HTR-8/SVneo (cell line): Measurements from ENCODE around the gene UBR4.
A peak's percentile ranks its signal among the peaks of the same experiment; 100 is the strongest.

ENCODE experiments used
- DNase-seq: peaks from one replicate; pipeline ENCODE4 v3.0.0; 2011; ENCODE audit warnings: low spot score, mixed read lengths; ENCODE audit not compliant: insufficient read length
- FAIRE-seq: peaks from 2 replicates; lab custom pipeline; 2011; peaks lifted over from hg19 to GRCh38; lab: Jason Lieb, UNC

UBR4 gene

DNA sequence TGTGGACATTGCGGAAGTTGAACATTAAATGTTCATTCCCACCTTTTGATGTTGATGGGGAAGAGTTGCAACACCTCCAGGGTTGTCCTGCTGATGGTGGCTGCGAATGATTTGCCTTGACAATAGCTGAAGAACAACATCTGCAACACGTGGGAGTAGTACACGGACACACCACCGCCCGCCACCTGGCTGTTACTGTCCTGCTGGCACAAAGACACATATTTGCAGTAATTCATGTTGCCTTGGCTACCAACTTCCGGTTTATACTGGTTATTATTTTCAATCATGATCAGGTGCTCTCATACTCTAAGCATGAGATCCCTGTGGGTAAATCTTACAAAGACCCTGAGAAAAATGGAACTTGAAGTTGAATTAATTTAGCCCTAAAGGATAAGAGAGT, 55.2 kb downstream of the UBR4 start:
- FAIRE-seq = no peak
- no peak for DNase-seq

DNA sequence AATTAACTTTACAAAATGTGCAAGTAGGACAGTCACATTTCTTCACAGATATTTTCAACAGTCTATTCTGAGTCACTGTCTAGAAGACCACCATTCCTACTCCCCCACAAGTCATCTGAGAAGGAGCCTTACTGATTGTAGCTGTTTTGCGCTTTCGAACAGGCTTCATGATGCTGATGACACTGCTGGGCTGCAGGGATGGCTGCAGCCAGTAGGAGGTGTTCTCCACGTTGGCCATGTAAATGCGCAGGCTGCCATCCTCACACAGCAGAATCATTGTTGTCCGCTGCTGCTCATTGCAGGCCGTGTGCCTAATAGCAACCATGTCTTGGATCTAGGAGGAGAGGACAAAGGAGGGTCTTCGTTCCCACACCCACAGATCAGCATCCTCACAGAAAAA, 56.9 kb downstream of the UBR4 start:
- peak; percentile 51 for FAIRE-seq
- no peak for DNase-seq

DNA sequence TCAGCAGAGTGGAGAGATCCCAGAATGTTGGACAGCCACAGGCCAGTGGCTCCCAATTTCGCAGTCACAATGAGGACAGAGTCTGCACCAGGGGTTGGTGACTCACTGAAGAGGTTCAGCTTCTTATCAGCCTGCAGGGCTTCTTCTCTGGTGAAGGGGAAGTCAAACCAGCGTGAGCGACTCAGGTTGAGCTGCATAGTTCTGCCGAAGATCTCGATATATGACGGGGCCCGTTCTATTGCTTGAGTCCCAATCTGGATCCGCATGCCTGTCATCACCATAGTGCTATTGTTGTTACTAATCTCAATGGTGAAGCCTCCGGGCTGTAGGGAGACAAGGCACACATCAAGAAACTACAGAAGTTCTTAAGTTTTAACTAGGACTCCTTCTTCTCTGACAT, 58.5 kb downstream of the UBR4 start:
- FAIRE-seq (no peak), DNase-seq (no peak)

DNA sequence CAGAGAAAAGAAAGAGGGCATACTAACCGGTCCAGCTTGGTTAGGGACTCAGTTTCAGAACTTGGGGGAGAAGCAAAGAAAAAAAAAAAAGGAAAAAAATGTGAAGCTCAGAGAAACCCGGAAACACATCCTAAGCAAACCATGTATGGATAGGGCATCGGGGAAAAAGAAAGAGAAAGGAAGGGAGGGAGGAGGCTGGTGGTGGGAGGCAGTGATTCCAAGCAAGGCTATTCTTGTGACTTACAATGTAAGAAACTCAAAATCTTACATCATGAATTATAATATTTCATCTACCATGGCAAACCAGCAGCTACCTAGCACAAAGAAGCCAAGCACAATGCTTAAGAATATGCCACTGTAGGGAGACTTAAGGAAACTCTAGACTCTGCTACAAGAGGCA, 60.3 kb downstream of the UBR4 start:
- no peak for FAIRE-seq
- DNase-seq = no peak

DNA sequence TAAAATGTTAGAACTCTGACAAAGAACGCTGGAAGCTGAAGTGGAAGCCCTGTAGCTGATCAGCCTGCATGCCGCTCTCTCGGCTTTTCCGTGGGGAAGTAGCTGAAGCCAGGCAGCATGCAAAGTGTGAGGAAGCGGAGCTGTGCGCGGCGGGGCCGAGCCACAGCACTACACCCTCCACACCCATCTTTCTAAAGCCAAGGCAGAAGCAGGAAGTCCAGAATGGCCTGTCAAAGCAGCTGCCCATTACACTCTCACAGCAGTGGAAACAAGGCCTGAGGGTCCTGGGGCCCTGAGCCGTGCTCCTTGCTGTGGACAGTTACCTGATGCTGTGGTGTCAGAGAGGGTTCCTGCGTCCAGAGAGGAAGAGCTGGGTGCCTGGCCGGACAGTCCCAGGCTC, 69.6 kb downstream of the UBR4 start:
- FAIRE-seq (no peak), DNase-seq (no peak)

DNA sequence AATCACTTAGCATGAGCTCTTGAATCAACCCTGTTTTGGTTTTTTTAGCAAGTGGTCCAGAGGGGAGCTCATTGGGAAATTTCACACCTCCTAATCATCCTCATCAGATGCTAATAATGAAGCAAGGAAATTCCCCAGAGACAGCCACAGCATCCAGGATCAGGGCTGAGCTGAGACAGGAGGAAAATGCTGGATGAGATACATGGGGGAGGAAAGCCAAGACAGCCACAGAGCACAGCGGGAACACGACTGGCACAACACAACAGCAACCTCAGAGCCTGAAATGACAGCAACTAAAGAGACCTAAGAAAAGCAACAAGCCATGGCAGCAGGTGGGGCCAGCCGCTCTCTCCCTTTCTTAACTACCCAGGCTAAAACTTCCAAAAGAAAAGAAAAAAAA, 70.4 kb downstream of the UBR4 start:
- no peak for DNase-seq
- FAIRE-seq = no peak

DNA sequence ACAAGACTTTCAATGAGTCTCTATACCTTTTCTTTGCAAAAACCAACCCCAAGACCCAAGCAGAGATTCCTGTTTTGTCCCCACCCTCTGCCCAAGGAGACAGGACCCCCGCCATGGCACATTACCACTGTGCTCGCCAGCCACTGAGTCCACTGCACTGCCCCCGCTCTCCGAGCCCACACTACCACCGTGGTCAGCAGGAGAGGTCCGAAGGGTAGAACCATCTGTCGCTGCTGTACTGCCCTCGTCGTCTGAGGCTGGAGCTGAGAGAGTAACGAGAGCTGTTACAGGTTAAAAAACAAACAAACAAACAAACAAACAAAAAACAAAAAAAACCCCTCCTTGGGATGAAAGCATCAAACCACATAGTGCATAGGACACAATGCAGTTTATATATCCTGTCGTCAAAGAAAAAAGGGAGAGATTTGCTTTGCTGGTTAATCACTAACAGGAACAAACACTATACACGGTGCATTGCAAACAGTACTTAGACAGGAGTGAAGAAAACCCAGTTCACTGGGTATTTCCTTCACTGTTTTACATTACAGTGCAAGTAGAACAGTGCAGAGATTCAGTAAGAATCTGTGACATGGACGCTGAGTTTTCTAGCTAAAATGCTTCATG, 71.0 kb downstream of the UBR4 start:
- DNase-seq = no peak
- no peak for FAIRE-seq

DNA sequence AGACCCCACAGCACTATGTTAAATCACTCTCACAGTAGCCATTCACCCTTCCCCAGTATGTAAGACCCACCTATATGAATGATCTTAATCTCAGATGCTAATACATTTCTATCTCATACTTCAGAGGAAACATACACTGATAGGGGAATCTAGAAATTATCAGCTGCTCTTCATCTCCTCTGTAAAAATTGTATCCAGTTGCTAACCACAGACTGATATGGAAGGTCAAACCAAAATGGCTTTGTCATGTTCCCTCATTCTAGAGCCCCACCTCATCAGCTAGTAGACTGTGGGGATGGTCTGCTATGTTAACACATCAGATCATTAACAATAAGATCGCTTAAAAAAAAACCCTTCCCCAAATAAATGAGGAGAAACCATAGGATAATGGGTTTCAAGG, 71.7 kb downstream of the UBR4 start:
- FAIRE-seq = no peak
- DNase-seq = no peak

DNA sequence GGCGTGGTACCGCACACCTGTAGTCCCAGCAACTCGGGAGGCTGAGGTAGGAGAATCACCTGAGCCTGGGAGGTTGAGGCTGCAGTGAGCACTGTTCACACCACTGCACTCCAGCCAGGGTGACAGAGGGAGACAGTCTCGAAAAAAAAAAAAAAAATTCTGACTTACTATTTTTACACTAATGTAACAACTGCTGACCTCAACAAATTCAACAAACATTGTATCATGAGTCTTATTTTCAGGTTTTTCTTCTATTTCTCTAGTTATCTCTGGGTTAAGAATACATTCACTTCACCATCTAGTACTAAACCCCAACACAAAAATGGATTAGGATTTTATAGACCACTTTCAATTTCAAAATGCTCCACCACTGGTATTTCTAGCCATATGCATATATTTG, 72.9 kb downstream of the UBR4 start:
- FAIRE-seq (no peak), DNase-seq (no peak)

DNA sequence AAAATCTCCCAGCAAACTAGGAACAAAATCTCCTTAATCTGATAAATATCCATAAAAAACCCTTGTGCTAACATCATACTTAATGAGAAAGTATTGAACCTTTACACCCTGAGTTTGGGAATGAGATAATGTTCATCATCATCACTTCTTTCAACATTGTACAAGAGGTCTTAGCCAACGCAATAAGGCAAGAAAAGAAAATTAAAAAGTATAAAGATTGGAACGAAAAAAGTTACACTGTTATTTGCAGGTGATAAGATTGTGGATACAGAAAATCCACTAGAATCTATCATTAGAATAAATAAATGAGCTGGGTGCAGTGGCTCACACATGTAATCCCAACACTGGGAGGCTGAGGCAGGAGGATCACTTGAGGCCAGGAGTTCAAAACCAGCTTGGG, 76.7 kb downstream of the UBR4 start:
- FAIRE-seq (no peak), DNase-seq (no peak)

DNA sequence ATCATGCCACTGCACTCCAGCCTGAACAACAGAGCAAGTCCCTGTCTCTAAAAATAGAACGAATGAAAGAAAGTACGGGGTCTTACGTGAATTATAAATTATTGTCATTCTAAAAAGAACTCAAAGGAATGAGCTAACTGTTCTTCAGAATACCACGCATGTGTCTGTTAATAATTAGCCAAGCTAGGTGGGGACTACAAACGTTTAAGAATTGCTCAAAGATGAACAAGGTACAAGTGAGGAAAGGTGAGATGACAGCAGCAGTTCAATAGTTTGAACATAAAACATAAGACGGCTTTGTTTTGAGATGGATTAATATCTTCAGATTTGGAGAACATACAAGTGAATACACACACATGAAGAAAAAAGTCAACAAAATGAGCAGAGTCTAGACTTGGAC, 79.6 kb downstream of the UBR4 start:
- no peak for FAIRE-seq
- no peak for DNase-seq

DNA sequence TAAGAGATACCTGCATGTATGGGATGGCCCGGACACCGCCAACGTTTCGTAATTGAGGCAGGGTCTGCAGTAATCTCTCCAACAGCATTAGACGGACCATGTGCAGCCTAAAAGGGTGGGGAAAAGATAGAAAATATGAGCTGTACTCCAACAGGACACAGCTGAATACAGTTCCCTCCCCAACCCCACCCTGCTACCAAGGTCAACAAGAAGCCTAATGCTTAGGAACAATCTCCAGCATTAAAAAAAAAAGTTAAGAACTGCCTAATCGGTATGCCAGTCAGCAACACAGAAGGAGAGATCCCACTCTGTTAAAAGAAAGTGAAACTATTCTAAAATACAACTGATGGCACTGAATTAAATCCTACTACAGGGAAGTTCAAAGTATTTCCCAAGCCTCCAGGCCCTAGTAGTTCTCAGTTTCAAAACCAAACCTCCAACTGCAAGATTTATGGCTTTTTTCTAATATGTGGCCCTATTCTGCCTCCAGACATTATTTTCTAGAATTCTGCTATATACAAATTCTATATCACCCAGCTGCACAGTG, 81.0 kb downstream of the UBR4 start:
- DNase-seq (no peak), FAIRE-seq (no peak)

DNA sequence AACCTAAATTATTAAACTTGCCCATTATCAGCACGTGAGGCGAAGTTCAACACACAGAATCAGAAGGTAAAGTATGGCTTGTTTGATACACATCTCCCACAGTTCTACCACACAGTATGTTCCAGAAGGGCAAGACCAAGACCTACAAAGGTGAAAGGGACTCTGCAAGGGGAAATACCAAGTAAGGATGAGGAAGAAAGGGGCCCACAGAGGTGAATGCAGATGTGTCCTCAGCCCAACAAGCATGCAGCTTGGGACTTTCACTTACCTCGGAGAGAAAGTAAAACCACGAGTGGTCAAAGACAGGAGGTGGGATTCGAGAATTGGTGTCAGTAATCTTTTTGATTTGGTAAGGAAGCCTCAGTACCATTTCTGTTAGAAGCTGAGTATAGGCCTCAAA, 85.8 kb downstream of the UBR4 start:
- FAIRE-seq = no peak
- no peak for DNase-seq

DNA sequence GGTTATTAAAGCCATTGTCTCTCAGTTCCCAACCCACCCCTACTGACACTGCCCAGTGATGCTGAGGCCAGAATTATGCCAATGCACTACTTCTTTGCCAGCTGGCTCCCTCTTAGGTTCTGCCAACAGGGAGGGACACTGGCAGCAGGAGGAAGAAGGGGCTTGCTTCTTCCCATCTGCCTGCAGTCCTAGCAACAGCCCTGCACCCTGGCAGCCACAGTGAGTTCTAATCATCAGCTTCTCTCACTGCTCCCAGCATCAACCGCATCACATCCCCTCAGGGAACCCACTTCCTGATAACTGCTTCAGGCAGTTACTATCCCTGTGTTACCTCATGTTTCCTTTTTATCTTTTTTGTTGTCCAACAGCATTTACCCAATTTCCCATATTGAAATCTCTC, 86.2 kb downstream of the UBR4 start:
- DNase-seq (no peak), FAIRE-seq (no peak)

DNA sequence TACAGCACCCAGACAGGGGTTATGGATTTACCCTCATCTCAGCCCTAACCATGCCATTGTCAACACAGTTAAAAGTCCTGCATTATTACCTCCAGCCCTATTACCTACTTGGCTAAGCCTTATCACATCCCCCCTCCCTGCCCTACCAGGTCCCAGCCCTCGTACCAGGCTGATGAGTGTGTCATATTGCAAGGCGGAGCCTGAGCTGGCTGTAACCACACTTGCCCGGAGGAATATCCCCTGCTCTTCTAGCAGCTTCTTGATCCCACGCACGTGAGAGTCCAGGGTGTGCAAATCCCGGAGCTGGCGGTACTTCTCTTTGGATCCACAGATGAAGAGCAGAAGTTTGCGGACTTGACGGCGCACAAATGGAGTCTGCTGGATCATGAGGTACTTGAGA, 87.4 kb downstream of the UBR4 start:
- FAIRE-seq (no peak), DNase-seq (no peak)

DNA sequence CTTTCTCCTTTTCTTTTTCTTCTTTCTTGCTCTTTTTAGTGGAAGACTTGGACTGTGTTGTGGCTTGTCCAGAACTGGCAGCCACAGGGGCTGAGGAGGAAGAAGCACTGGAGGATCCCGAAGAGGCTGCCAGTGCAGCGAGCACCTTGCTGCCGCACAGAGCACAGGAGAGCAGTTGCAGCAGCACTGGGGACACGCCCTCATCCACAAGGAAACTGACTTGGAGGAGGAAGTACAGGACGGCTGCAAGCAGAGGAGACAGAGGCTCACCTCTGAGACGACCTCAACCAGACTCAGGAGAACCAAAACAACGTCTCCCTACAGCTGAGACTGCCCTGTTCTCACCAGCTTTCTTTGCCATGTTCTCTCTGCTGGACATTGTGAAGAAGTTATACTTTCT, 88.9 kb downstream of the UBR4 start:
- FAIRE-seq = no peak
- DNase-seq = no peak

DNA sequence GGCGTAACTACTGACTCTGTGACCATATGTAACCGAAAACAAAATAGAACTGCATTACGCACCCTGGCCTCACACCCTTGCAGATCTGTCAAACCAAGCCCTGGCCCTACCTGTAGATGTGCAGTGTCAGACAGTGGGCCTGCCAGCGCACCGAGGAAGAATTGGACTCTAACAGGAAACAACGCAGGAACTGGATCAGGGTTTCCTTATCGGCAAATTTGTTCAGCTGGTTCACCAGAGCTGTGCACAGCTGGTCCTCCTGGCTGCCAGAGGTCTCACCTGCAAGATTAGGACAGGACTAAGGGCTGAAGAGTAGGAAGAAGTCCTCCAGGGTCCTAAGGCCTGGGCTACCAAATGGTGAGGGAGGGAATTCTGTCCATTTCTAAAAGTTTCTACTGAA, 90.0 kb downstream of the UBR4 start:
- no peak for FAIRE-seq
- DNase-seq = no peak

DNA sequence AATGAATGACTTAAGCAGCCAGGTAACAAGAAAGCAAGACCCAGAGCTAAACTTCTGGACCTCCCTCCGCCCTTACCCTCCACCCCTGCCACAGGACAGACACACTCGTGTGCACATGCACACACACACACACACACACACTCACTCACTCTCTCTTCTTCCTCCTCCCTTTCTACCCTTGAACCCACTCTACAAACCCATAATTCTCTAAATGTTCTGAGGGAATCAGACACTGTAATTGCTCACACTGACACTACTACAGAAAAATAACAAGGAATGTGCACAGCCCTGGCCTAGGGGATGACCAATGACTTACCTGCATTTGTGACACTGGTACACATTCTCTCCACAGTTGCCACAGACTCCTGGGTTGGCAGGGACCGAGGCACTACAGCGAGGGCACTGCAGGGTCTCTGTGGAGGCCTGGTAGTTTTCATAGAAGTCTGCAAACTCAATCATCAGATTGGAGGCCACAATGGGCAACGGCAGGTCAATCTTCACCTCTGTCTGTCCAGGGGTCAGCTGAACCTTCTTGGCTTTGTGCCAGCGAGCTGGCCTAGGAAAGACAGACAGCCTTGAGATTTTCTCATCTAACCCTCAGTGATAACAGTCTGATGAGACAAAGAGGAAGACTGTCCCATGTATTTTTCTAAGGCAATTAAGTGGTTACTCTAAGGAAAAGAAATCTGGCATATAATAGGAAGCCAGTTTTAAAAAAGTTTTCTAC, 94.8 kb downstream of the UBR4 start:
- FAIRE-seq = no peak

DNA sequence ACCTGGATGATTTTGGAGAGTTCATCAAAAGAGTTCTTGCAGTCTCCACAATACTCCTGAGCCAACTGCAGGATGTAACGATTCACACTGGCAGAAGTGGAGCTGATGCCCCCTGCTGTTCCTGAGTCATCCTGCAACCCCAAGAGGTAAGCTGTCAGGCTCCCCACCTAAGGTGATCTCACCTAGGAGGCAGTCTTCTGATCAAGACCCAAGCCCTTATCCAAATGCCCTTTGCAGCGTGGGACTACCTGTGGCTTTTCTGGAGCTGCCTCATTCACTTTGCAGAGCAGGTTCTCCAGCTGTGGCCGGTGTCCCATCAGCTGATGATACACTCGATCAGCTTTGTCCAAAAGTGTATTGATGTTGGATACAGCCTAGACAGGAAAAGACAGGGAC, 96.4 kb downstream of the UBR4 start:
- FAIRE-seq (no peak), DNase-seq (peak; percentile 41)

More for the DNA sequence above, 94.8 kb downstream of the UBR4 start:
- no peak for DNase-seq

DNA sequence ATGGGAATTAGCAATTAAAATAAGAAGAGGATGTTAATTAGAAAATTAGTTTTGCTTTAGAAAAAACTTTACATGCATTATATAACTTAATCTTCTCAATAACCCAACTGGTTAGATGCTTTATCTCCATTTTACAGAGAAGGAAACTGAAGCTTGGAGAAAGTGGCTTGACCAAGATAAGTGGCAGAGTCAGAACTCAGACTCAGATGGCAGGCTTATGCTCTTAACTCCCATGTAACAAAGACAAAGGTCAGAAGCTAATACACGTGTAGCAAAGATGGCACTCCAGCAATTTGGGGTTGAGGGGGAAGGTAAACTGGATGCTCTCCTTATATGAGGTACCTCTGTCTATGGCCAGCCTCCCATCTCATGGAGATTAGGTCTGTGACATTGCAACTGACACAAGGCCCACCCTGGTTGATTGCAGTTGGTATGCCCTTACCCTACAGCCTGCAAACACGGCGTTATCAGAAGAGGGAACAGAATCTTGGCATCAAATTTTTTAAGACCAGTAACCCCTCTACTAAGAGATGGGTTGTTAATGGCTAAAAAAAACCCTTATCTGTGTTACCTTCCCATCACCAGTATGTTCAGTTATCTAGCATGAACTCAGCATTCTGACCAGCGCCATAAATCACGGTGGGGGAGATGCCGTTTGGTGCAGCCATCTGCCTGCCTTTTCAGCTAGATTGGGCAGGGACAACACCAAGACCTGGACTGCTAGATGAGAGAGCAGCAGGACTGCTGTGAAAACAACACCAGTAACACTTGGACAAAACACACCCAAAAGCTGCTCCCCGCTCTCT, 97.0 kb downstream of the UBR4 start:
- no peak for FAIRE-seq
- DNase-seq = no peak

DNA sequence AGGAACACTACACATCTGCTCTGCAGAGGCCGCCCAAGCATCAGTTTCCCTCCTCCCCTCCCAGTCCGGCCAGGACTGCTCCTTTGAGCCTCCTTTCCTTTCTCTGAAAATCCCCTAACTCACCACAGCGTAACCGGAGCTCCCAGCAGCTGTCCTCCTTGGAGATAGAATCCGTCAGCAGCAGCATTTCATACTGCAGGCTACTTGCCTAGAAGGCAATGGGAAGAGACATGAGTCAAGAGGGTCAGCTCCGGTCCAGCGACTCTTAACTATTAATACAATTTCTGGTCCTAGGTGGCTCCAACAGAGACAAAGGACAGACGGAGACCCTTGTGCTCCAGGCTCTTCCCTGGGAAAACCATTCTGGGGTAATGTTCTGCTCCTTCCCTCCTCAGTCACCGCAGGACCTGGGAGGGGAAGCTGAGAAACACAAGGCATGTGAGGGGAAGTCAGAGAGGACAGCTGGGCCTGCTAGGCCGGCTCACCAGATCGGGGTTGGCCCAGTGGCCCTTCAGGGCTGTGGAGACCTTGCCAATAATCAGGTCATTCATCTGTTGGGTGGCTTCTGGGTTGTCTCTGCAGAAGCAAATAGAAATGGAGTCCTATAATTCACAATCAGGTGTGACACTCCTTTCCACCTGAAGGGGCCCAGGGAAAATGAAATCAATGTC, 99.7 kb downstream of the UBR4 start:
- FAIRE-seq (no peak), DNase-seq (no peak)
